NCI-H226 (cell line): Measurements from ENCODE around the gene DCAF7.
A peak's percentile ranks its signal among the peaks of the same experiment; 100 is the strongest.

ENCODE experiments used
- DNase-seq: peaks from one replicate; pipeline ENCODE4 v3.0.0-alpha.2; 2015

The DCAF7 gene, protein sequence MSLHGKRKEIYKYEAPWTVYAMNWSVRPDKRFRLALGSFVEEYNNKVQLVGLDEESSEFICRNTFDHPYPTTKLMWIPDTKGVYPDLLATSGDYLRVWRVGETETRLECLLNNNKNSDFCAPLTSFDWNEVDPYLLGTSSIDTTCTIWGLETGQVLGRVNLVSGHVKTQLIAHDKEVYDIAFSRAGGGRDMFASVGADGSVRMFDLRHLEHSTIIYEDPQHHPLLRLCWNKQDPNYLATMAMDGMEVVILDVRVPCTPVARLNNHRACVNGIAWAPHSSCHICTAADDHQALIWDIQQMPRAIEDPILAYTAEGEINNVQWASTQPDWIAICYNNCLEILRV

DNA sequence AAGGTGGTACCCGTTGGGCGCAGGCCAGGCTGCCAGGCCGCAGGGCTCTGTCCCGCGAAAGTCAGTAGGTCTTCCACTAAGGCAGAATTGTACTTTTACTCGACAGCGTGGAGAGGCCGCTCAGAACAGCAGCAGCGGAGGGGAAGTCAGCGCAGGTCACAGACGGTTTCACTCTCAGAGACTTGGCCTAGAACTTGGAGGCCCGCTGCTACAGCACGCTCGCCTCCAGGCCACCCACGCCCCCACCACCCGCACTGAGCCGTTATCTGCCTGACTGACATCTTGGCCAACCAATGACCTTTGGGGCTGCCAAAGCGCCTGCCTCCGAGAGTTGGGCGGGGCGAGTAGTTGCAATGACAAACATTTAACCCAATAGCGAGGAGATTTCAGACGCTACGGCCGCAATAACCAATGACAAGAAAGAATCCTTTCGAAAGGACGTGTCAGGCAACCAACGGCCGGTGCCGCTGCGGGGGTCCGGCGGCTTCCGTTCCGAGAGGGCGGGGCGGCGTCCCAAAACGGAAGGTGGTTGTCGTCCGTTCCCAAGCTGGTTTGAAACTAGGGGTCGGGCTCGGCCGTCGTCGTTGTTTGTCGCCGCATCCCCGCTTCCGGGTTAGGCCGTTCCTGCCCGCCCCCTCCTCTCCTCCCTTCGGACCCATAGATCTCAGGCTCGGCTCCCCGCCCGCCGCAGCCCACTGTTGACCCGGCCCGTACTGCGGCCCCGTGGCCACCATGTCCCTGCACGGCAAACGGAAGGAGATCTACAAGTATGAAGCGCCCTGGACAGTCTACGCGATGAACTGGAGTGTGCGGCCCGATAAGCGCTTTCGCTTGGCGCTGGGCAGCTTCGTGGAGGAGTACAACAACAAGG, at the start of gene DCAF7:
Gene DCAF7 (plus strand): TSS at position 532 of the 871 bp plus-strand sequence. CDS start 201 bp downstream, at position 733.
- peak; percentile 98 for DNase-seq

DNA sequence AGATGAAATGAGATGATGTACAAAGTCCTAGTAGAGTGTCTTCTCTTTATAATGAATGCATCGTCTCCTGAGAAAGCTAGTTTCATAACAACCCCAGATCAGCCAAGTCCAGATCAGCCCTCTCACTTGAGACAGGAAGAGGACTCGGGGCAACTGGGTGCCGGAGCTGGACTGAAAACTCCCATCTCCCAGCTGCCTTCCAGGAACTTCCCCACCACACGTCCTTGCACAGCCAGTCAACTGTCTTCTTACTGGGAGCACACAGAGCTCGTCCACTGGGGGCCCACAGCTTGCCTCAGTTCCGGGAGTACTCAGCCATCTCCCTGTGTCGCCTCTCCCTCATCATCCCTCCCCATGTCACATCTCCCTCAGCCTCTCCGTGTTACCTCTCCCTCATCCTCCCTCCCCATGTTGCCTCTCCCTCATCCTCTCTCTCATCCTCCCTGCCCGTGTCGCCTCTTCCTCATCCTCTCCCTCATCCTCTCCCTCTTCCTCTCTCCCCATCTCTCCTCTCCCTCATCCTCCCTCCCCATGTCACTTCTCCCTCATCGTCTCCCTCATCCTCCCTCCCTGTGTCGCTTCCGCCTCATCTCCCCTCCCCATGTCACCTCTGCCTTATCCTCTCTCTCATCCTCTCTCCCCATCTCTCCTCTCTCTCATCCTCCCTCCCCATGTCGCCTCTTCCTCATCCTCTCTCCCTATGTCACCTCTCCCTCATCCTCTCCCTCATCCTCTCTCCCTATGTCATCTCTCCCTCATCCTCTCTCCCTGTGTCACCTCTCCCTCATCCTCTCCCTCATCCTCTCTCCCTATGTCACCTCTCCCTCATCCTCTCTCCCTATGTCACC, 49.5 kb upstream of the DCAF7 start:
- DNase-seq, result no peak

DNA sequence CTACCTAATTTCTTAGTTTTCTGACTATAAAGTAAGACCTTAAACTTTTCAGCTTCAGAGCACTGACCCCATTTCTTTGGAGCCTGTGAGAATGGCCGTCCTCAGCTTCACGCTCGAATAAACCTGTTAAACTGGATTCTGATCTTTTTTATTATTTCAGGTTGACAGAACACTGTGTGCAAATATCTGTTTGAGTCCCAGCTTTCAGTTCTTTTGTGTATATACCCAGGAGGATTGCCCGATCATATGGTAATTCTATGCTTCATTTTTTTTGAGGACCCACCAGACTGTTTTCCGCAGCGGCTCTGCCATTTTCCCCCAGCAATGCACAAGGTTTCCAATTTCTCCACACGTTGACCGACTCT, 47.0 kb upstream of the DCAF7 start:
- DNase-seq, result no peak

DNA sequence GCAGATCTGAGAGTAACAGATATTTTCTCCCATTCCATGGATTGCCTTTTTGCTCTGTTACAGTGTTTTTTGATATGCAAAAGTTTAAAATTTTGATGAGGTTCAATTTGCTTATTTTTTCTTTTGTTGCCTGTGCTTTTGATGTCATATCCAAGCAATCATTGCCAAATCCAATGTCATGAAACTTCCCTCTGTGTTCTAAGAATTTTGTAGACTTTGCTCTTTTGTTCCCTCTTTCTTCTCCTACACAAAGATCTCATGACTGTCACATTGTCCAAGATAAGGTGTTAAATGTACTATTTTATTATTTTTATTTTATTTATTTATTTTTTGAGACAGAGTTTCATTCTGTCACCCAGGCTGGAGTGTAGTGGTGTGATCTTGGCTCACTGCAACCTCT, 46.0 kb upstream of the DCAF7 start:
- DNase-seq, result no peak

DNA sequence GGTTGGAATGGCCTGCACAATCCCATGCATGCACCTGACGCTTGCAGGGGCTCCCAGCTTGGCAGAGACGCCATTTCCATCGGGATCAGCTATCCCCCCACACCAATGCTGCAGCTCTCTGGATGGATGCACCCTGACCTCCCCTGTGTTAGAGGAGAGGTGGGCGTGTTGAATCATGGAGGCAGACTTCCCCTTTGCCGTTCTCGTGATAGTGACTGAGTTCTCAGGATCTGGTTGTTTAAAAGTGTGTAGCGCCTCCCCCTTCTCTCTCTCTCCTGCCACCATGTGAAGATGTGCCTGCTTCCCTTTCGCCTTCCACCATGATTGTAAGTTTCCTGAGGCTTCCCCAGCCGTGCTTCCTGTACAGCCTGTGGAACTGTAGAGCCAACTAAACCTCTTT, 44.9 kb upstream of the DCAF7 start:
- no peak for DNase-seq

DNA sequence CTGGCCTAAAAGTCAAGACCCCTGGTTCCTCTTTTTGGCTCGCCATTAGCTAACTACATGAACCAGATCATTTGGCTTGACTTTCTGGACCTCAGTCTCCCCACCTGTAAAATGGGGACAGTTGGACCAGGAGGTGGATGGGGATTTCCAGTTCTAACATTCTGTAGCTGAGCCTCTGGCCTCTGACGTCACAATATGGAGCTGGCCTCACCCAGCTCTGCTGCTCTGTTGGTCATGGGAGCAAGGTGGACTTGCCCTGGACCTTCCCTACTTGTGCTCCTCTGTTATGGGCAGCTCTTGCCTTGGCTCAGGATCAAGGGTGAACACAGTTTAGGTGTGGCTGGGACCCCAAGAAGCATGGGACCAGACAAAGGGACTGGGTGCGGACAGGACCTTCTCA, 43.6 kb upstream of the DCAF7 start:
- no peak for DNase-seq

DNA sequence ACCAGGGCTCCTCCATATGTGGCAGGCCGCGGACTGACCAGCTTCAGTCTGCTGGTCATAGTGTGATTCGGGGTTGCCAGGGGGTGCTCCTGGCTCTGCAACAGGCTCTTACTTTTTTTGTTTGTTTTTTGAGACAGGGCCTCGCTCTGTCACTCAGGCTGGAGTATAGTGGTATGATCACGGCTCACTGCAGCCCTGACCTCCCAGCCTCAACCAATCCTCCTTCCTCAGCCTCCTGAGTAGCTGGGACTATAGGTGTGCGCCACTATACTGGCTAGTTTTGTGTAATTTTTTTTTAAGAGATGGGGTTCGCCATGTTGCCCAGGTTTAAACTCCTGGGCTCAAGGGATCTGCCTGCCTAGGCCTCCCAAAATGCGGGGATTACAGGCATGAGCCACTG, 38.9 kb upstream of the DCAF7 start:
- DNase-seq, result no peak

DNA sequence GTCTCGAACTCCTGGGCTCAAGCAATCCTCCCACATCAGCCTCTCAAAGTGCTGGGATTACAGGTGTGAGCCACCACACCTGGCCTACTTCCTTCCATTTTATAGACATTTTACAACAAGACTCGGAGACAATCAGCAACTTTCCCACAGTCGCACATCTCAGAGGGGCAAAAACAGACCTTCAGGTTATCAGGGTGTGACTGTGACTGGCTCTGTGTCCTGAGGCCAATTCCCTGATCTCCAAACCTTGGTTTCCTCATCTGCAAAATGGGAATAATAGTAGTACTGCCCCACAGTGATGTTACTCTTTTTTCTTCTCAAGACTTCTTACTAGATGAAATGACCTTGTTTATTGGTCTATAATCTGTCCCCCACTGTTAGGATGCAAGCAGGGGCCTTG, 37.9 kb upstream of the DCAF7 start:
- no peak for DNase-seq

DNA sequence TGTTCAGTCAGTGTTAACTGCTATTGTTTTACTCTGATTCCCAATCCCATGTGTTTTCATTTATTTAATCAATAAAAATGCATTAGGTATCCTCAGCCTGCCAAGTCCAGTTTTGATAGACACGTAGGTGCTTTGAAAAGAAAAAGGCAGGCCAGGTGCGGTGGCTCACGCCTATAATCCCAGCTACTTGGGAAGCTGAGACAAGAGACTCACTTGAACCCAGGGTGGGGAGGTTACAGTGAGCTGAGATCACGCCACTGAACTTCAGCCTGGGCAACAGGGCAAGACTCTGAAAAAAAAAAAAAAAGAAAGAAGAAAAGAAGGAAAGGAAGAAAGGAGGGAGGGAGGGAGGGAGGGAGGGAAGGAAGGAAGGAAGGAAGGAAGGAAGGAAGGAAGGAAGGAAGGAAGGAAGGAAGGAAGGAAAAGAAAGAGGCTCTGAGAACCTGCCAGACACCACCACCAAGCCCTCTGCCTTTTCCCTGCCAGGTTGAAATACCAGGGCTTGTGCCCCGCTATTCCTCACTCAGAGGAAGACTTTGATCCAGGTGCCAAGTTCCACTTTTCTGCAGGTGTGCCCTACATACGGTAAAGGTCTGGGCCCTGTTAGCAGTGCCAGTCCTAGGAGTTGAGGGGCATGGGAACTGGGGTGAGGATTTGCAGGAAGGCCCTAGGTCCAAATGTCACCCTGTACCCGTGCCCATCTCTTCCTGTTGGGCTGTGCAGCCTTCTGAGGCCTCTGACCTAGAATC, 37.2 kb upstream of the DCAF7 start:
- no peak for DNase-seq

DNA sequence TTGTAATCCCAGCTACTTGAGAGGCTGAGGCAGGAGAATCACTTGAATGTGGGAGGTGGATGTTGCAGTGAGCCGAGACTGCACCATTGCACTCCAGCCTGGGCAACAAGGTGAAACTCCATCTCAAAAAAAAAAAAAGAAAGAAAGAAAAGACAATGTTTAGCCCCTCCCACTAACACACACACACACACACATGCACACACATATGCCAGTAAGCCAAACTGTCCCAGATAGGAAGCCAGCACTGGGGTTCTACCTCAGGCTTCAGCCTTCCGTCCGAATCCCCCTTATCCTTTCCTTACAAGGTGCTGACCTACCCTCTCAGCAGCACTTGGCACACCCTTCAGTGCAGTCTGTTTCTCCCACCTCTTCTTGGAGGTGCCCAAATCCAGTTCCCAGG, 35.8 kb upstream of the DCAF7 start:
- no peak for DNase-seq

DNA sequence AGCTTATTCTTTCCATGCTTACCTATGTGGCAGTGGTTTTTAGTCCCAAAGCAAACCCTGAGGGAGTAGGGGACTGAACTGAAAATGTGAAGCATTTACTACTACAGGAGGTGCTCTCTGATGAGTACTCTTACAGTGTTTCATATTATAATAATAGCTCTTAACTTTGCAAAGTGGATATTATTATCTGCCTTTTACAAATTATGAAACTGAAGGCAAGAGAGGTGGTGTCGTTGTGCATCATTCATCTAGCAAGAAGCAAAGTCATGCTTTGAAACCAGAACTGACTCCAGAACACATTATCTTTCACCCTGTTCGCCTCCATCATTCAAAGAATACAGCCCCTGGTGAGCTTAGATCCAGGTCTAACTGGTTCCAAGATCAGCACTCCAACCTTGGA, 35.3 kb upstream of the DCAF7 start:
- DNase-seq, result no peak

DNA sequence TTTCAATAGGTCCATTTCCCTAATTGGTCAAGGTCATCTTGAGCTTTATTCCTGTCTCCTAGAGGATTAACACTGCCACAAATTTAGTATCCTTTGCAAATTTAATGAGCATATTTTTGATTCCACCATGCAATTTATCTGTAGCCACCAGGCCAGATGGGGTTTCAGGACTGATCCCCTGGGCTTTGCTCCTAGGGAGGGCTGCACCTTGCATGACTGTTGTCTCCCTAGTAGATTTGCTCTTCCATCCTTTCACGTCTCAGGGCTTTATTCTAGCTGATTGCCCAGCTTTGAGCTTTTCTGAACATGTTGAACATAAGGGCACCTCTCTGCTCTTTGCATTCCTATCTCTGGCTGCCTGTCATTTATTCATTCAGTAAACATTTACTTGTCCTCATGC, 34.9 kb upstream of the DCAF7 start:
- no peak for DNase-seq

DNA sequence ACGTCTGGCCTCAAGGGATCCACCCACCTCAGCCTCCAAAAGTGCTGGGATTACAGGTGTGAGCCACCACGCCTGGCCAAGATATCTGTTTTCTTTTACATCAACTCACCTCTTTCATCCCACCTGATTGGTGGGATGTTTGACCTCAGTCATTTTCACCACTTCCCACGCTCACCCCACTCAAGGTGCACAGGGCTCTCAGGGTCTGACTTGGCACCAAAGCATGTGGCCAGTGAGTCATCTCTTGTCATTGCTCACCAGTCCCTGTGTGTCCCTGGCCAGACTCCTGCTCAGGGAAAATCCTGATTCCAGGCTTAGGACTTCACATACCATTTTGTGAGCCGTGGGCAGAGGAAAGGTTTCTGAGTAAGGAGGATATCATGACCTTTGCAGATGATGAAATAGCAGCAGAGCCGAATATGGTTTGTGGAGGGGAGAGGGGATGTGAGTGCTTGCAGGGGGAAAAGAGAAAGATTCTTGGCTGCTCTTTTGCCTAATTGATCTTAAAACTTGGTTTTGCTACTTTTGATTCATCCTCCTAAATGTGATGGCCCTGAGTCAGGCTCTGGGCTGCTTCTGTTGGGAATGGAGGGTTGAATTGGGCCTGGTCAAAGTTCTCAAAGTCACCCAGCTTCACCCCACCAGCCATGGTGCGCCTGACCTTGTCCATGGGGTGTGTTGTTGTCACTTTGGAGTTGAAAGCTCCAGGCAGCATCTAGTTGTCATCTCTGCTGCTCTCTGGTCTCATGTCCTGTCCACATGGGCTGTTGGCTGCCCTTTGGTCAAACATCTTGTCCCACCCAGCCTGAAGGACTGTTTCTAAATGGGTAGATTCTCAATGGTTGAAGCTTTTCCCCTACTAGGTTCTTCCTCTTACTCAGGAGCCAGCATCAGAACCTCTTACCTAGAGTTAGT, 33.1 kb upstream of the DCAF7 start:
- DNase-seq, result no peak

DNA sequence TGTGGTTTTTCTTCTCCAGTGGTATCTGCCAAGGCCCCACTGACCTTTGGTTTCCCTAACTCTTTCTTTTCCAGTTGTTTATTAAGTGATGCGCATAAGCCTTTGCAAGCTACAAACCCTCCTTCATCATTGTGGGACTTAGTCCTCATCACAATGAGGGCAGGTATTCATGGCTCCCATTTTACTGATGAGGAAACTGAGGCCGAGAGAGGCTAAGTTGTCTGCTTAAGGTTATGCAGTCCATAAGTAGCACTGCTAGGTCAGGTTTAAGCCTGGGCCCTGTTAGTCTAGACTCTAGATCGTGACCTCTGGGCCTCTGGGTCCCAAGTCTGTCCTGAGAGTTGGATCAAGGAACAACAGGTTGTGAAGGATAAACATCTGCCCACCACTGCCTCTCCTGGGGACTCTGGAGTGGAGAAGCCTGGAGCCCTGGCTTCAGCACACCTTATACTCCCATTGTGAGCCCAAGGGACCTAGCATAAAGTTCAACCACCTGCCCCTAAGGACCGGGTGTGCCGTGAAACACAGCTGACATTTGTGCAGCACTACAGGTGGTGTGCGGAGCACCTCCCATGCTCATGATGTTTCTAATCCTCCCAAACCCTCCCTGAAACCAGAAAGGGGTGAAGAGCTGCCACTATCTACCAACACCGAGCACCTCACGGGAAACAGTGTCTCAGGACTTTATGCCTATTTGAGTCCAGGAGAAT, 32.3 kb upstream of the DCAF7 start:
- no peak for DNase-seq

DNA sequence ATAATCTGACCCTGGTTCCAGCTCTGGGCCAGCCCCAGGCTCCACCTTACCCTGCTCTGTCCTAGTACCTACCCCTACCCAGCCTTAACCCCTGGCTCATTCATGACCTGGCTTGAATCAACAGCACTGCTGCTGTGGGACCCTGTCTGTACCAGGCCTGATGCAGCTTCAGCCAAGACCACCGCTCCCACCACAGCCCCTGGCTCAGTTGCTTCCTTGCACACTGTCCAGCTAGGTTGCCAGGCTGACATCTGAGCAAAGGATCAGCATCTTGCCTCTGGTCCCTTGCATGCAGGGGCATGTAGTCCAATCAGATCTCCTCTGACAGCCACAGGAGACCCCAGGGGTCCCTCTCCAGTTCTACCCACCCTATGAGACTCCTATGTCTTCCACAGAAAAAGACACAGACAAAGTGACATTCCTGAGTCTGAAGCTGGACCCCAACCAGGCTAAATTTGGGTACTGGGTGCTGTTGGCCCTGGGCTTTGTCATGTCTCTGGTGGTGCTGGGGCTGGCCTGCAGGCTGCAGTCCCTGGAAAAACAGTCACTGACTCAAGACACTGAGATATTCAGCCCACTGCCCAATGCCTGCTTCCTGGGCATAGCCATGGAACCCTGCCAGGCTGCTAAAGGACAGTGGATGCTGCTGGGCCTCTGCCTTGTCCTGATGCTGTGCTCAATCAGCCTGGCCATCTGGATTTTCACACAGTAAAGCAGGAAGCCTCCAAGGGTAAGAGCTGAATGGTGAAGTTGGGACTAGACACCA, 31.0 kb upstream of the DCAF7 start:
- DNase-seq, result no peak

DNA sequence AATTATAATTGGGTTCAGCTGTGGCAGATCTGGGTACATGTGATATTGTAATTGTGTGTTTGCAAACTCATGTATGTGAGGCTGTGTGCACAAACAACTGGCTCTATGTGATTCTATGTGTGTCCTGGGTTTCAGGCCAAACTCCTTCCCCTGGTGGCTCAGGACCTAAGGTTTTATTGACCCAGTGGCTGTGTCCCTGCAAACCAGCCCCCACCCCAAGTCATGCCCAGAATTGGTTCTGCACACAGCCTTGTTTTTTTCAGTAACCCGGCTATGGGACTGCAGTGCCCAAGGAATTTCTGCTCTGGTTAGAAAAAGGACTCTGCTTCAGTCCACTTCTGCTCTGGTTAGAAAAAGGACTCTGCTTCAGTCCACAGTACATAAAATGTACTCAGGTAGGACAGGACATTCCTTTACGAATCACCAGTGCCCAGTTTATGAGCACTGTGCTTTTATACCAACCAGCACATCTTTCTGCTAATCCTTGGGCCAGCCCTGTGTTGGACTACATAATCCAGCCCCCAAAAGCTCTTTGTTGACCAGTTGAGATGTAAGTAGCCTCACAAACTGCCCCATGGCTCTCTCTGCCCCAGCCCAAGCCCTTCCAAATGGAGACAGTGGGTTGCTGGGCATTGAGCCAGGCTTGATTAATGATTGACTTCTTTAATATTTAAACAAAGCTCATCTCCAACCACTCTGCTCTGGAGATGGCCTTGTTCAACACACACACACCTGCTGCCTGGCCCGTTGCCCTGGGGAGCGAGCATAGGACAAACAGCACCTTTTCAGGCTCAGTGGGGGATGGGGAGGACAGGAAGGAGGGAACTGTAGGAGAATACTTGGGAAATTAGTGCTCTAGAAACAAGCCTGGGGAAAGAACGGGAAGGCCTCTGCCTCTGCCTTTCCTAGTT, 30.1 kb upstream of the DCAF7 start:
- DNase-seq, result no peak

DNA sequence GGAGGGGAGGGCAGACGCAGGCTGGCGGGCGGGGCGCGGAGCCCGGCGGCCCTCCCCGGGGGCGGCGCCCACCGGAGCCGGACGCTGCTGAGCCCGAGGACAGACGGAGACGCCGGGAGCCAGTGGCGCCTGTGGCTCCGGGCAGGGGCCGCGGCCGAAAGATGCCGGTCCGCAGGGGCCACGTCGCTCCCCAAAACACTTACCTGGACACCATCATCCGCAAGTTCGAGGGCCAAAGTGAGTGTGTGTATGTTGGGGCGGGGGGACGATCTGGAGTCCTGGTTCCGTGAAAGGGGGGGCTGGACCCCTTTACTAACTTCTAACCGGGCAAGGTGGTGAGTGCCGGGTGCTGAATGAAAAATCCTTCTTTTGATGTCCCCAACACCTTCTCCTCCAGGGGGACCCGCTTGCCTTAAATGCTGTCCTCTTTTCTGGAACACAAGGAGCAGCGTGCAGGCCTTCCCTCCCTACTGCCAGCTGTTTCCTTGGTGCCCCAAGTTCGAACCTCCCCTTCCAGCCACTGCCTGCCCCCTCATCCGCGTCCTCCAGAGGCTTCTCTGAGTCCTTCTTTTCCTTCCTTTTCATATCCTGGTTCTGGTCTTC, 26.9 kb upstream of the DCAF7 start, which contains the start of gene KCNH6:
Gene KCNH6 (plus strand): TSS at position 106 of the 603 bp plus-strand sequence. CDS start 56 bp downstream, at position 162.
- no peak for DNase-seq

DNA sequence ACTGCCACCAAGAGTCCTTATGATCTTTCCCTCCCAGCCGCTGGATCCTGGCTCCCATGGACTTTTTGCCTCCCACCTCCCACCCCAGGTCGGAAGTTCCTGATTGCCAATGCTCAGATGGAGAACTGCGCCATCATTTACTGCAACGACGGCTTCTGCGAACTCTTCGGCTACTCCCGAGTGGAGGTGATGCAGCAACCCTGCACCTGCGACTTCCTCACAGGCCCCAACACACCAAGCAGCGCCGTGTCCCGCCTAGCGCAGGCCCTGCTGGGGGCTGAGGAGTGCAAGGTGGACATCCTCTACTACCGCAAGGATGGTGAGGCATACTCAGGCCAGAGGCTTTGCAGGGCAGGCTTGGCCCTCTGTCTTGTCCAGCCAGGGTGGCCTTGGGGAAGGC, 26.2 kb upstream of the DCAF7 start:
- DNase-seq, result no peak
